Testis (tissue), 3 donors: ENCODE measurements around the gene PPP2R5B. TPM values are rescaled to one million over a fixed set of nuclear protein-coding genes. Genes with fewer than 3 reads are reported as not detected.

Experiments
- DNase-seq: peaks from one replicate; pipeline ENCODE4 v3.0.0-alpha.2; 2019
- H3K27ac ChIP-seq, 2 donors: fragments of 200-600 bp; sonication (generic); one replicate each; pipeline ENCODE4 v1.5.1; 2019
- H3K27me3 ChIP-seq: fragments of 200-600 bp; sonication (generic); one replicate; pipeline ENCODE4 v1.5.1; 2019
- H3K36me3 ChIP-seq: fragments of 200-600 bp; sonication (generic); one replicate; pipeline ENCODE4 v1.5.1; 2017; ENCODE audit warnings: low read depth; ENCODE audit errors: missing control alignments
- H3K4me1 ChIP-seq: fragments of 200-600 bp; sonication (generic); one replicate; pipeline ENCODE4 v1.5.1; 2019
- H3K4me3 ChIP-seq, 2 donors: fragments of 200-600 bp; sonication (generic); one replicate each; pipeline ENCODE4 v1.5.1; 2017 to 2019
- H3K9me3 ChIP-seq: fragments of 200-600 bp; sonication (generic); one replicate; pipeline ENCODE4 v1.5.1; 2017
- CTCF ChIP-seq, 3 experiments: fragments of 450-650 bp in 2 of 3; fragments of 200-600 bp in 1 of 3; sonication (generic) in 1 of 3; IDR thresholded peaks; one replicate each; pipeline ENCODE4 v1.5.1; 2016 to 2019; ENCODE audit warnings: antibody characterized with exemption in 3 of 3, mild to moderate bottlenecking in 2 of 3, moderate library complexity in 1 of 3
- POLR2A ChIP-seq: fragments of 450-650 bp; IDR thresholded peaks from one replicate; pipeline ENCODE4 v1.6.1; 2017; ENCODE audit warnings: antibody characterized with exemption, mild to moderate bottlenecking, moderate library complexity
- WGBS, 2 donors: methylation state at CpG; one replicate each; pipeline ENCODE4 v1.1.5; 2018; 5-methylcytosine and 5-hydroxymethylcytosine counted together
- intact Hi-C: fragments of 100-400 bp; cut with DNase I; formaldehyde crosslinking; loops from one replicate; pipeline ENCODE4 v1.15.1; 2023; ENCODE audit warnings: low total_unique reads
- polyA plus RNA-seq: library from polyadenylated mRNA; stranded (reverse); fragments of 350-450 nt; fragmentation: Illumina TruSeq; extraction: RNeasy Lipid Tissue Mini Kit (QIAGEN cat#74804); gene quantifications from one replicate; pipeline ENCODE4 v1.2.3, GENCODE V29; 2014; ENCODE audit warnings: low read depth, low replicate concordance; ENCODE audit not compliant: insufficient read depth
- total RNA-seq, 2 donors: library from RNA; depleted of rRNA; stranded (reverse); fragments of >200 nt; gene quantifications; one replicate each; pipeline ENCODE4 v1.2.3, GENCODE V29; 2016

Gene PPP2R5B
- total and polyA plus RNA-seq, 3 donors from 2014 or later: 9.9 to 26.2 (median 19.4) TPM

DNA sequence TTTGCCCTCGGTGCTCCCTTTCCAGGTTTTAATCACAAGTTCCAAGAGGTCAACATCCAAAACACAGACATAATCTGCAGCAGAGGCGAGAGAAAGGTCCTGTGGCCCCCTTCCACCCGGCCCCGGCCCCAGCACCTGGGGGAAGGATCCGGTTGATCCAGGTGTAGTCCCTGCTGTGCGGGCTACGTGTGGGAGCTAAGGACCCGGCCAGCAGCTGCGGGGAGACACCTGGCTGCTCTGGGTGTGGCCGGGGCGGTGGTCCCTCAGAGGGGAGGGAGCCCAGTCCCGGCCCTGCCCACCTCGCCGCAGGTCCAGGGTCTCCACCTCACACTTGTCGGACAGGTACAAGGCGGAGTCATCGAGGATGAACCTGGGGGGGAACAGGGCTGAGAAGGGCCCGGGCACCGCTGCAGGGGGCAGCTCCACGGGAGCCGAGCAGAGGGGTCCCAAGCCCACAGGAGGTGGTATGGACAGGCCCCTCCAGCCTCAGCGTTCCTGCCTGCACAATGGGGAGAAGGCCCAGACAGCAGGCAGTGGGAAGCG, 21.1 kb upstream of the PPP2R5B start:
- Histone ChIP-seq H3K36me3 (peaks cover 3% of the 10 kb centered on the region), H3K4me3 (no peak overlapping the region), H3K4me1 (no peaks in the 10 kb centered on the region), H3K27ac (no peak overlapping the region), H3K9me3 (no peaks in the 10 kb centered on the region), H3K27me3 (no peaks in the 10 kb centered on the region)
- WGBS, 2 donors: 92 to 96% methylated on average over 5 to 23 of the region's 23 CpGs
- DNase-seq: no peak
- intact Hi-C loops: no loop called here
- TF ChIP-seq POLR2A: no peak
- TF ChIP-seq CTCF (IDR thresholded peaks at IDR 0.05): no peak

- Histone ChIP-seq H3K9me3 (no peaks in the 10 kb centered on the region), H3K4me3 (no peak overlapping the region), H3K4me1 (no peaks in the 10 kb centered on the region), H3K36me3 (peaks cover 3% of the 10 kb centered on the region), H3K27me3 (no peaks in the 10 kb centered on the region), H3K27ac (no peak overlapping the region)
- DNase-seq: no peak
- TF ChIP-seq CTCF (IDR thresholded peaks at IDR 0.05): no peak
- no peak for TF ChIP-seq POLR2A
- 91 to 96% methylated on average over 22 to 25 of the region's 25 CpGs for WGBS, 2 donors
- intact Hi-C loops: no loop called here
Observed at GRCh38 chr11:64905516-64906313, 18.8 kb upstream of the PPP2R5B start.

GRCh38 chr11:64906314-64906635, 18.2 kb upstream of the PPP2R5B start:
- 96 to 97% methylated on average over 5 to 13 of the region's 13 CpGs for WGBS, 2 donors
- H3K4me1 ChIP-seq: no peaks in the 10 kb centered on the region
- no peak overlapping the region for H3K27ac ChIP-seq
- no peak for TF ChIP-seq POLR2A
- TF ChIP-seq CTCF (IDR thresholded peaks at IDR 0.05): no peak
- intact Hi-C loops: no loop called here
- no peaks in the 10 kb centered on the region for H3K27me3 ChIP-seq
- no peaks in the 10 kb centered on the region for H3K9me3 ChIP-seq
- no peak overlapping the region for H3K4me3 ChIP-seq
- no peak for DNase-seq
- H3K36me3 ChIP-seq: peaks cover 3% of the 10 kb centered on the region

GRCh38 chr11:64908766-64909165, 15.7 kb upstream of the PPP2R5B start:
- Histone ChIP-seq H3K36me3 (peaks cover 3% of the 10 kb centered on the region), H3K9me3 (no peaks in the 10 kb centered on the region), H3K4me3 (no peak overlapping the region), H3K27ac (no peak overlapping the region), H3K27me3 (no peaks in the 10 kb centered on the region), H3K4me1 (no peaks in the 10 kb centered on the region)
- TF ChIP-seq CTCF (IDR thresholded peaks at IDR 0.05) (no peak), POLR2A (no peak)
- WGBS, 2 donors: 87 to 91% methylated on average over 10 to 11 of the region's 11 CpGs
- no peak for DNase-seq
- intact Hi-C loops: no loop called here
